Measurements from ENCODE around the gene ALDH8A1.

Gene ALDH8A1

DNA sequence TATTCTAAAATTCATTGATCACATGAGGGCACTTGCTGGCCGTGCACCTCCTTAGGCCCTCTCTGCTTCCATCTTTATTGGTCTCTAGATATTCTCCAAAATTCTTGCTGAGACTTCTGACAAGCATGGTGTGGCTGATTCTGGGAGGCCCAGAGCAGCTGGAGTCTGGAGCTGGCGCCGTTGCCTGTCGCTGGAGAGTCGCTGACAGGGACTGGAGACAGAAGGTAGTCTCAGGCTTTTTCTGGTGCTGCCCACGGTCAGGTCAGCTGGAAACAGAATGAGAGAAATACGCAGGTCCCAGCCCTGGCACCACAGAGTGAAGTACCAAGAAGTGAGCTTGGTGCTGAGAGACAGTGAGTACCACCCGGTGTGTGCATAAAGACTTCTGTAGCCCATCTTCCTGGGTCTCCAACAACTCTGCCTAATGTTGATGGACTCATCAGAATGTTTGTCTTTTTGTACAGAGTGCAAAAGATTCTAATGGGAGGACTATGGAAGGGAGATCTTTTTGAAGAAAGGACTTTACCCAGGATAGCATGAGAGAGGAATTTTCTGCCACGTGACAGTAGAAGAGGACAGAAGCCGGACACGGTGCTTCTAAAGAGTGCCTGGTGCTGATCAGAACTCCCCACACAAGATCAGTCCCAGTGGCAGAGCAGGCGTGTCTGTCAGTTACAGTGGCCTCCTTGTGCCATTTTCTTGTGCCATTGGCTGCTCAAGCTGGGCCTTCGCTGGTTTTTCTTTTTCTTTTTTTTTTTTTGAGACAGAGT, 1.8 kb upstream of the ALDH8A1 start:
- Histone ChIP-seq H2AFZ (ENCODE audit: low read depth, low read length, severe bottlenecking) (no peak overlapping the region), H3K79me2 (ENCODE audit: insufficient read depth, low read length) (no peaks in the 10 kb centered on the region), H3K9me2 (replicated peaks; ENCODE audit: insufficient read depth, low read length) (no peaks in the 10 kb centered on the region), H3K9me3 (ENCODE audit: insufficient read depth, low read length) (no peaks in the 10 kb centered on the region), H3K36me3 (ENCODE audit: low read length) (no peaks in the 10 kb centered on the region), H4K20me1 (ENCODE audit: low read depth, low read length) (no peaks in the 10 kb centered on the region), H3K4me2 (ENCODE audit: low read depth, low read length, poor library complexity, severe bottlenecking) (no peak overlapping the region), H3K4me3 (ENCODE audit: insufficient read depth, low read length, poor library complexity, severe bottlenecking) (no peak overlapping the region), H3K9ac (ENCODE audit: low read length) (no peak overlapping the region), H3K27me3 (ENCODE audit: low read length) (no peaks in the 10 kb centered on the region), H3K27ac (ENCODE audit: low read depth, low read length) (no peak overlapping the region), H3F3A (ENCODE audit: insufficient read depth) (no peaks in the 10 kb centered on the region)
- TF ChIP-seq CTCF (IDR thresholded peaks at IDR 0.05; ENCODE audit: insufficient read depth, low read length, poor library complexity, severe bottlenecking) (no peak), EZH2phosphoT487 (conservative IDR thresholded peaks at IDR 0.05; ENCODE audit: low read length) (no peak)

GRCh38 chr6:134950482-134950881, 581 bp upstream of the ALDH8A1 start:
- no peak overlapping the region for H3K27ac ChIP-seq (ENCODE audit: low read depth, low read length)
- H4K20me1 ChIP-seq (ENCODE audit: low read depth, low read length): no peaks in the 10 kb centered on the region
- no peak overlapping the region for H3K4me3 ChIP-seq (ENCODE audit: insufficient read depth, low read length, poor library complexity, severe bottlenecking)
- no peaks in the 10 kb centered on the region for H3K9me3 ChIP-seq (ENCODE audit: insufficient read depth, low read length)
- H3K27me3 ChIP-seq (ENCODE audit: low read length): no peaks in the 10 kb centered on the region
- H3K36me3 ChIP-seq (ENCODE audit: low read length): no peaks in the 10 kb centered on the region
- no peak overlapping the region for H3K9ac ChIP-seq (ENCODE audit: low read length)
- no peak overlapping the region for H2AFZ ChIP-seq (ENCODE audit: low read depth, low read length, severe bottlenecking)
- H3K4me2 ChIP-seq (ENCODE audit: low read depth, low read length, poor library complexity, severe bottlenecking): no peak overlapping the region
- no peak for TF ChIP-seq EZH2phosphoT487 (conservative IDR thresholded peaks at IDR 0.05; ENCODE audit: low read length)
- no peak for TF ChIP-seq CTCF (IDR thresholded peaks at IDR 0.05; ENCODE audit: insufficient read depth, low read length, poor library complexity, severe bottlenecking)
- H3K9me2 ChIP-seq (replicated peaks; ENCODE audit: insufficient read depth, low read length): no peaks in the 10 kb centered on the region
- no peaks in the 10 kb centered on the region for H3K79me2 ChIP-seq (ENCODE audit: insufficient read depth, low read length)
- no peaks in the 10 kb centered on the region for H3F3A ChIP-seq (ENCODE audit: insufficient read depth)

GRCh38 chr6:134948691-134949090, 1.2 kb downstream of the ALDH8A1 start:
- Histone ChIP-seq H3K79me2 (ENCODE audit: insufficient read depth, low read length) (no peaks in the 10 kb centered on the region), H3K4me3 (ENCODE audit: insufficient read depth, low read length, poor library complexity, severe bottlenecking) (no peak overlapping the region), H3K9me2 (replicated peaks; ENCODE audit: insufficient read depth, low read length) (no peaks in the 10 kb centered on the region), H4K20me1 (ENCODE audit: low read depth, low read length) (no peaks in the 10 kb centered on the region), H3K9me3 (ENCODE audit: insufficient read depth, low read length) (no peaks in the 10 kb centered on the region), H2AFZ (ENCODE audit: low read depth, low read length, severe bottlenecking) (no peak overlapping the region), H3K27me3 (ENCODE audit: low read length) (no peaks in the 10 kb centered on the region), H3K27ac (ENCODE audit: low read depth, low read length) (no peak overlapping the region), H3K36me3 (ENCODE audit: low read length) (no peaks in the 10 kb centered on the region), H3F3A (ENCODE audit: insufficient read depth) (no peaks in the 10 kb centered on the region), H3K9ac (ENCODE audit: low read length) (no peak overlapping the region), H3K4me2 (ENCODE audit: low read depth, low read length, poor library complexity, severe bottlenecking) (no peak overlapping the region)
- TF ChIP-seq EZH2phosphoT487 (conservative IDR thresholded peaks at IDR 0.05; ENCODE audit: low read length) (no peak), CTCF (IDR thresholded peaks at IDR 0.05; ENCODE audit: insufficient read depth, low read length, poor library complexity, severe bottlenecking) (no peak)

All from SU-DHL-6 (cell line).